ENCODE measurements around the gene APOBEC3A.
A peak's percentile ranks its signal among the peaks of the same experiment; 100 is the strongest.

The APOBEC3A gene

DNA sequence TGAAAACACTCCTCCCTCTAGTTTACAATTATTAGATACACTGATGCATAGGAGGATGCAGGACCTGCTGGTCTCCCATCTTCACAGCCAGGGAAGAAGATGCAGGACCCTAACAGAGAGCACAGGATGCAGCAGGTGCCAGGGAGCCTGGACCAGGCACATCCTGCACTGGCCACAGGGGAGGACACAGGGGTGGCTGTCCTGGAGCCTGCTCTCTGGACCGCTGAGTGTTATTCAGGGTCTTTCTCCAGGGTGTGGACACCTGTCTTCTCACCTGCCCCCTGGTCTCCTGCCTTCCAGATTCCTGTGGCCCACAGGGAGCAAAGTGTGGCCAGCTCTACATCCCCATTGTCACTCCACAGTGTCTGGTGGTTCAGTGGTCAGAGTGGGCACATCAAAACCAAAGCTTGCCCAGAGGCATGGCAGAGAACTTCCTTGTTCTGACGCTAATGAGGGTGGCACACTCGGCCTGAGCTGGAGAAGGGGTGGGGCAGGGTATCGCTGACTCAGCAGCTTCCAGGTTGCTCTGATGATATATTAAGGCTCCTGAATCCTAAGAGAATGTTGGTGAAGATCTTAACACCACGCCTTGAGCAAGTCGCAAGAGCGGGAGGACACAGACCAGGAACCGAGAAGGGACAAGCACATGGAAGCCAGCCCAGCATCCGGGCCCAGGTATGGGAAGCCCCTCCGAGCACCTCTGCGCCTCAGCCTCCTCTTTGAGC, at the start of gene APOBEC3A:
Gene APOBEC3A (plus strand): TSS at position 564 of the 725 bp plus-strand sequence. CDS start 83 bp downstream, at position 647.
- no peak for DNase-seq (ENCODE audit: low spot score)

DNA sequence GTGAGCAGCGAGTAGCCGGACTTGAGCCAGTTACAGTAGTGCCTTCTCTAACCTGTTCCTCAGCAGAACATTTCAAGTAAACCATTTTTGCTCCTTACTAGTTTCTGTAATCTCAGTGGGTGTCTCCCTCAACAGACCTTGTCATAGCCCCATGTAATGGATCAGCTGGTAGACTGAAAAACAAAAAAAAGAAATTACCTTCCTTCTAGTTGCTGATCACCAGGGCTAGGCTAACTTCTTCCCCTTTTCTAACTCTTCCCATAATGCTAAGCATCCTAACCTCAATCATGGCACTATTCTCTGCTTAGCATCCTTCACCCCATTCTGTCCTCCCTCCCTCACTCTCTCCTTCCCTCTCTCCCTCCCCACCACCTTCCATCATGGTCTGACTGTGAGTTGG, 49.6 kb upstream of the APOBEC3A start:
- DNase-seq (ENCODE audit: low spot score) = no peak

DNA sequence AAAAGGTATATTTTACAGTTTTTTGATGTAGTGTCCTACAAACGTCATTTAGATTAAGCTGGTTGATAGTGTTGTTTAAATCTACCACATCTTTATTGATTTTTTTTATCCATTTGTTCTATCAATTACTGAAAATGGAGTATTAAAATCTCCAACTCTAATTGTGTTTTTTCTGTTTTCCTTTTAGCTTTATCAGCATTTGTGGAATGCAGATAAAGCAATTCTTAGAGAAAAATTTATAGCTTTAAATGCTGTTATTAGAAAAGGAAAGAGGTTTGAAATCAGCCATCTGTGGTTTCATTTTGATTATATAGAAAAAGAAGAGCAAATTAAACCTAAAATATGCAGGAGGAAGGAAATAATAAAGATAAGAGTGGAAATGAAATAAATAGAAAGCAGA, 46.0 kb upstream of the APOBEC3A start:
- no peak for DNase-seq (ENCODE audit: low spot score)

DNA sequence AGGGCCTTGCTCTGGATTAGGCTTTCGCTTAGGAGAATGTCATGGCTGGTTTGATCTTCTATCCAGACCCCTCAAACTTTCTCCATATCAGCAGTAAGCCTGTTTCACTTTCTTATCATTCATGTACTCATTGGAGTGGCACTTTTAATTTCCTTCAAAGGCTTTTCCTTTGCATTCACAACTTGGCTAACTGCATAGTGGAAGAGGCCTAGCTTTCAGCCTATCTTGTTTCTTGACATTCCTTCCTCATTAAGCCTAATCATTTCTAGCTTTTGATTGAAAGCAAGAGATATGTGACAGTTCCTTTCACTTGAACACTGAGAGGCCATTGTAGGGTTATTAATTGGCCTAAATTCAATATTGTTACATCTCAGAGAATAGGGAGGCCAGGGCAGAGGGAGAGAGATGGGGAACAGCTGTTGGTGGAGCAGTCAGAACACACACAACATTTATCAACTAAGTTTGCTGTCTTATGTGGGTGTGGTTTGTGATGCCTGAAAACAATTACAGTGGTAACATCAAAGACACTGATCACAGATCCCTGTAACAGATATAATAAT, 37.7 kb upstream of the APOBEC3A start:
- DNase-seq (ENCODE audit: low spot score) = no peak

DNA sequence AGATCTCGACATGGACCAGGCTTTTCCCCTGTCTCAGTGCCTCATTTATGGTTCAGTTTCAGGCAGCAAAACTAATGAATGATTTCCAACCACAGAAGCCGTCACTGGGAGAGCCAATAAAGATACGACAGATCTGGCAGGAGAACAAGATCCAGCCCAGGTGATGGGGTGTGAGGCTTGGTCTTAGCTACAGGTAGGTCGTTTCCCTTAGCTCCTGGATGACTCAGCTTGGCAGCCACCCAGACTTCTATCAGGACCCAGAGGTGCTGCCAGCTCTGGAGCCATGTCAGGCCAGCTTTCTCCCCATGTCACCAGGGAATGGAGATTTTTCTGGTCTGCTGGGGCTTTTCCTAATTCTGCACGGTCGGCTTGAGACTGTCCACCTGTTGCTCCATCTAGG, 36.3 kb upstream of the APOBEC3A start:
- DNase-seq (ENCODE audit: low spot score) = no peak

DNA sequence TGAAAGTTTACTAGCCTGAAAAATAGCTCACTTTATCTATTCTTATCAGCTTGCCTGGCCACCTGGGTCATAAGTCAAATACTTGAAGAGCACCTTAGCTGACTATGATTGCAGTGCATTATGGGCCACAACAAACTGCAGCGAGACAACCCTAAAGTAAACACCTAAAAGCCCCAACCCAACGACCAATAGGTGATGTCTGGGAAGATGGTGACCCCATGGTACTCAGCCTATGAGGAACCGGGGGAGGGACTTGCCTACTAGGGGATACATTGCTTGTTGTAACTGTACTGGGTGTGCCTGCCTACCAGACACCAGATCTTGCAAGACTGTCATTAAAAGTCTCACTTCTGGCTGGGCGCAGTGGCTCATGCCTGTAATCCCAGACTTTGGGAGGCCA, 35.6 kb upstream of the APOBEC3A start:
- DNase-seq (ENCODE audit: low spot score) = no peak

DNA sequence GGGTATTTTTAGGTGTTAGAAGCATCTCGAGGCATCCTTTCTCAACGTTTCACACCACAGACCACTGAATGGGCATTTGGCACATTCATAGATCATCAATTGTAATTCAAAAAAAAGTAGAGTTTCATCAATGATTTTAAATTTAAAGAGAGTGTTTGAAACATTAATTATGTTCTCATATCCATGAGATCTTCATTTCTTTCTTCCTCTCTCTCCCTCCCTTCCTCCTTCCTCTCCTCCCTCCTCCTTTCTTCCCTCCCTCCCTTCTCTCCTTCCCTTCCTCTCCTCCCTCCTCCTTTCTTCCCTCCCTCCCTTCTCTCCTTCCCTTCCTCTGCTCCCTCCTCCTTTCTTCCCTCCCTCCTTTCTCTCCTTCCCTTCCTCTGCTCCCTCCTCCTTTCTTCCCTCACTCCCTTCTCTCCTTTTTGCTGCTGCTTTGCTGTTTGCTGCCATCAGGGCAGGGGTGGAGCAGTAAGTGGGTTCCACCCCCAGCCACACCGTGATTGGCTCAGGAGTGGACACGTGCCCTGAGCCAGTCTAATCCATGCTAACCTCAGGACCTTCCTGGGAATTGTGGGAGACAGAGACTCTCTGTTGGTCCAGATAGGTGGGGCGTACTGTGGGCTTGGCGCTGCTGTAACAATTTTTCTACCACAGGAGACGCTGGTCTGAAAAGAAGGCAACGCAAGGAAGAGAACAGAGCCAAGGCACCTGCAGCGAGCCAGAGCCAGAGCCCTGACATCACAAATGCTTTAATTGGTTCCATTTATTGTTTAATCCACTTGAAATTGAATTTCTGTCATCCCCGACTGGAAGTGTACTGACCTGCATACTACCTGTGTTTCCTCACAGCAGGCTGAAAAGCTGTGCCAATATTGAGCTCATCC, 33.7 kb upstream of the APOBEC3A start:
- no peak for DNase-seq (ENCODE audit: low spot score)

DNA sequence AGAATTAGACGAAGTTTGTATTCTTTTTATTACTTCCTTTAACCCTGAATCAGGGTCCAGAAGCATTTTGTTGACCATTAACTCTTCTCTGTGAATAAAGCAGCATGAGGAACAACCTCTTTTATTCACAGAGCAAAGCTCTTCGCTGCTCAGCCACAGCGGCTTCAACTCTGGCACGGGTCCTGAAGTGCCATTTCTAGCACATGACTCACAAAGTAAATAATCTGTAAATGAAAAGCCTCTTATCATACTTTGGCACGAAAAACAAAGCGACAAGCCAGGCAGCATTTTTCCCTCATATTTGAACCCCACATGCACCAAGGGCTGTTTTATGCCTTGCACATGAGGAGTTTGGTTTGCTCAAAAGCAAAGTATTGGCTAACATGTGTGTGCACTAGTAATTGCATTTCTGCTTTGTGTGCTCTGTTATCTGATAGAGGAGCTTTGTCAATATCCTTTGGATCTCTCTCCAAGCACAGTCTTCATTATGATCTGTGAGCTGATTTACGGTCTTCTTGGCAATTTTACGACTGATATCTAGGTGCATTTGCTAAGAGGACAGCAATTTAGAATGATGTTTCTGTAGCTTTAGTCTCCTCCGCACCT, 33.0 kb upstream of the APOBEC3A start:
- no peak for DNase-seq (ENCODE audit: low spot score)

DNA sequence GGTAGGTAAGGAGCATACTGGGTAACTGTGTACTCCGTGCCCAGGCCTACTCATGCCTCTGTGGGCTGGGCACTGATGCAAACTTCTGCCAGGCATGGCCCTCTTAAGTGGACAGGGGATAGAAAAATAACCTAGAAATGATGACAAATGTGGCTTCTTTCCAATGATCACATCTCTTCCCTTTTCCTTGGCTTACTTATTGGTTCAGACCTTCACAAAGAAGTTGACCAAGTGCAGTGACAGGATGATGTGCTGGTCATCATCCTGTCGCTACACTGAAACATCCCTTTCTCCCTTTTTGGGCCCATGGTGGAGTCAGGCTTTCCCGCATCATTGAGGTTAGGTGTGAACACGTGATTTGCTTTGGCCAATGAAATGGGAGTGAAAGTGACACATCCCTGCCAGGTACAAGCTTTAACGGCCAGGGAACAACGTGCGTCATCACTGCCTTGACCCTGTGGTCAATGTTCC, 31.8 kb upstream of the APOBEC3A start:
- no peak for DNase-seq (ENCODE audit: low spot score)

DNA sequence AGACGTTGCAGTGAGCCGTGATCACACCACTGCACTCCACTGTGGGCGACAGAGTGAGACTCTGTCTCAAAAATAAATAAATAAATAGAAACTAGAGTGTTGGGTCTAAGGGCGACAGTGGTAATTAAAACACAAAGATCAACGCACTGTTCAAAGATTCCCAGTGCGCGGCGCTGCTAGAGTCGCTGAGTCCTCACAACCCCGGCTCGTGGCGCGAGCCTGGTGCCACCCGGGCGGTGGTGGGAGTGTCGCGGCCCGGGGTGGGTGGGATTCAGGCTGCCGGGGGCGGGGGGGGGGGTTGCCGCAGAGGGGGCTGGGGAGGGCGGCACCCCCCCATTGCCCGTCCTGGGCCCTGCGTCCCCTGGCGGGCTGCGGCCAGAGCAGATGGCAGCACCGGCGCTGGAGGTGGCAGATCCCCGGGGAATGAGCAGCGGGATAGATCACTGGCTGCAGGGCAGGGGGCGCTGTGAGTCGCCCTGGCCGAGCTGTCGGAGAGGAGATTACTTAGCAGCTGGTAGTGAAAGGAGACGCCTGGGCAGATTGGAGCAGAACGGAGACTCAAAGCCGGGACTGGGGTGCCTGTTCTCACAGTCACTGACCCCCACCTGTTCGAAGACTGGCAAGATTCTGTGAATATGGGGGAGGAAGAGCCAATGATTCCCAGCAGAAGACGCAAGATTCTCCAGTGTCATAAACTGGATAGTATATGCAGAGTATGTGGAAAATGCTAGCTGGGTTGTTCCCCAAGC, 30.2 kb upstream of the APOBEC3A start:
- peak; percentile 38 for DNase-seq (ENCODE audit: low spot score)

DNA sequence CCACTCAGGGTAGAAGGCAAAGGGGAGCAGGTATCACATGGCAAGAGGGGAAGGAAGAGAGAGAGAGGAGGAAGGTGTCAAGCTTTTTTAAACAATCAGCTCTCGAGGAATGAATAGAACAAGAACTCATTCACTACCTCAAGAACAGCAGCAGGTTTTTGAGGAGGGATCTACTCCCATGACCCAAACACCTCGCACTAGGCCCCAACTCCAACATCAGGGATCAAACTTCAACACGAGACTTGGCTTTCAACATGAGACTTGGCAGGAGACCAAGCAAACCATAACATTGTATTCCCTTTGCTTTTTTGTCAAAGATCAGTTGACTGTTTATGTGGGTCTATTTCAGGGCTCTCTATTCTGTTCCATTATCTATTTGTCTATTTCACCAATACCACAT, 26.9 kb upstream of the APOBEC3A start:
- DNase-seq (ENCODE audit: low spot score) = no peak

DNA sequence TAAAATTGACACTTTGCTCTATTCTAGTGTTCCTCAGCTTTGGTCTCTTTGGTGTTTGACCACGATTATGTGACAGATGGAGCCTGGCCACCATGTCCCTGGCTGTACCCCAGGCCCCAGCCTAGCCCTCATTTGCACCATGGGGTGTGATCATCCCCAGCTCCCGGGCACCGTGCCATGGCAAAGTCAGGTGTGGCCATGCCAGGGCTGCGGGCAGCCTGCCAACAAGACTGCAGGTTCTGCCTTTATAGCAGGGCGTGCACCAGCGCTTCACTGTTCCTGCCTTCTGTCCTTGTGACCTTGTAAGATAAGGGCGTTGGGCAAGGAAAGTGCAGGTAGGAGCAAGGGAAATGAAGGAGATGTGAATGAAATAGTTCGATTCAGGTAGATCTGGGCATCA, 22.4 kb upstream of the APOBEC3A start:
- DNase-seq (ENCODE audit: low spot score) = no peak

DNA sequence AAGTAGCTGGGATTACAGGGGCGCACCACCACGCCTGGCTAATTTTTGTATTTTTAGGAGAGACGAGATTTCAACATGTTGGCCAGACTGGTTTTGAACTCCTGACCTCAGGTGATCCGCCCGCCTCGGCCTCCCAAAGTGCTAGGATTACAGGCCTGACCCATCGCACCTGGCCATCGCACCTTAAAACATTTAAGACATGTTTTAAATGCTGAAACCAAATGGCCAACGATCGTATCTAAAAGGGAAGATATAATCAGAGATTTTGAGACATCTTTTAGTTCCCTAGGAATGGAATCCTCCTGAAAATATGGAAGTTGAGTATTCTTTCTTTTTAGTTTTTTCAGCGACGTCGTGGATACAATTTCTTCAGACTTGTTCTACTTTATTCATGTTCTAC, 21.8 kb upstream of the APOBEC3A start:
- DNase-seq (ENCODE audit: low spot score) = no peak

DNA sequence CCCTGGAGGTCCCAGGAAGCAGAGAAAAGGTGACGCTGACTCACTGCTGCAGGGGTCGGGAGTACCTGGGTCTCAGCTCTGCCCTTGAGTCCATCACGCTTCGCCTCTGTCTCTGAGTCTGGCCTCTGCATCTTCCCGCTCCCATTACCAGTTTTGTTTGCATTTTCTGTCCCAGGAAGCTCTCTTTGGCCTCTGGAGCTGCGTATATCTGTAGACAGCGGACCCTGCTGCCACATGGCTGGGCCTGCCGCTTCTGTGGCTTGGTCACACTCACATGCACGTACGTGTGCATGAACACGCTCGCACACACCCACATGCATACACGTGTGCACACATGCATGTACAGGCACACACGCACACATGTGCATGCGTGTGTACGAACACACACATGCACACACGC, 20.8 kb upstream of the APOBEC3A start:
- no peak for DNase-seq (ENCODE audit: low spot score)

DNA sequence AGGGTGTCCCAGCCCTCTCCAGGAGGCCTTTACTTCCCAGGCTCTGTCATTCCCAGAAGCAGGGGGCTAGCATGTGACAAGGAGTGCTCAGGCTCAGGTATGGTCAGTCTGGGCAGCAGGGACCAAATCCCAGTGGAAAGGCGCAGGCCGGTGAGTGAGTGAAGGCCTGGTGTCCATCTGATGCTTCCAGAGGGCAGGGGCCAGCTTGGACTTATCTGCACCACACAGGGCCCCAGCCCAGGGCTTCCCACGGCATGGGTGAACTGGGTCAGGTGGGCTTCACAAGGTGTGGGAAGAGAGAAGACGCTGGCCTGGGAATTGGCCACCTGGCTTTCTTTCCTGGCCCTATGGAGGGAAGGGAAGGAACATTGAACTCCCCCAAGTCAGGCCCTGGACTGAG, 20.4 kb upstream of the APOBEC3A start:
- DNase-seq (ENCODE audit: low spot score) = no peak

DNA sequence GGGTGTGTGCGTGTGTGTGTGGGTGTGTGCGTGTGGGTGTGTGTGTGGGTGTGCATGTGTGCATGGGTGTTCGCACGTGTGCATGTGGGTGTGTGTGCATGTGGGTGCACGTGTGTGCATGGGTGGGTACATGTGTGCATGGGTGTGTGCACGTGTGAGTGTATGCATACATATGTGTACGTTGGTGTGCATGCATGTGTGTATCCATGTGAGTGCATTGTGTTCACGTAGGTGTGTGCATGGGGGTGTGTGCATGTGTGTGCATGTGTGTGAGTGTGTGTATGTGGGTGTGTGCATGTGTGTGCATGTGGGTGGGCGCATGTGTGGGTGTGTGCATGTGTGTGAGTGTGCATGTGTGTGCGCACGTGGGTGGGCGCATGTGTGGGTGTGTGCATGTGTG, 19.9 kb upstream of the APOBEC3A start:
- no peak for DNase-seq (ENCODE audit: low spot score)

DNA sequence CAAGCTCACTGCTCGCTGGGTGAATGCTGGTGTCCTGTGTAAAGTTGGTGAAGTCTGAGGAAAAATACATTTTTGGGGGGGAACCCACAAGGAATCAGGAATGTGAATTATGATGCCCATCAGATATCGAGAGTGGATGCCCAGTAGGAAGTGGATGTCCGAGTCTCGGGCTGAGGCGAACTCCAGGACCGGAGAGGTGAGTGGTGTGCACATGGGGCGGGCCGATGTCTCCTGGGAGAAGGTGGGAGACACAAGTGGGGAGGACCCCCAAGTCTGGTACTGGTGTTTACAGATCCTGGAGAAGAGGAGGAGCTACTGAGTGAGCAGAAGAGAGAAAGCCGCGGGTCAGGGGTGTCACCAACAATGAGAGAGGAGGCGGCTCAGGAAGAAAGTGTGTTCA, 19.2 kb upstream of the APOBEC3A start:
- no peak for DNase-seq (ENCODE audit: low spot score)

DNA sequence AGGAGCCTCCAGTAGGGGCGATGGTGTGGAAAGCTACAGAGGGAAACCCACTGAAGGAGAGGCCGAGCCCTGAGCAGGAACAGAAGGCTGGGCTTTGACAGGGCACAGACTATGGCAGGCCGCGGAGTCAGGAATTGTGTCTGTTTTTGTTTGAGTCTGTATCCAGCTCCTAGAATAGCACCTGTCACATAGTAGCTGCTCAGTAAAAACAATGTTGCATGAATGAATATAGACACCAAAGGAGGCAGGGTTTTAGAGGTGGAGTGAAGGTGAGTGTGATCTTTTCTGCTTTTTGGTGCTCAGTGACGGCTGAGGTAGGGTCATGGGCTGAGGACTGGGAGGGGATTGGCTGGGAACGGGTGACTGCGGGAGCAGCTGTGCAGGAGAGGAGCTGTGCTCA, 18.5 kb upstream of the APOBEC3A start:
- DNase-seq (ENCODE audit: low spot score) = no peak

DNA sequence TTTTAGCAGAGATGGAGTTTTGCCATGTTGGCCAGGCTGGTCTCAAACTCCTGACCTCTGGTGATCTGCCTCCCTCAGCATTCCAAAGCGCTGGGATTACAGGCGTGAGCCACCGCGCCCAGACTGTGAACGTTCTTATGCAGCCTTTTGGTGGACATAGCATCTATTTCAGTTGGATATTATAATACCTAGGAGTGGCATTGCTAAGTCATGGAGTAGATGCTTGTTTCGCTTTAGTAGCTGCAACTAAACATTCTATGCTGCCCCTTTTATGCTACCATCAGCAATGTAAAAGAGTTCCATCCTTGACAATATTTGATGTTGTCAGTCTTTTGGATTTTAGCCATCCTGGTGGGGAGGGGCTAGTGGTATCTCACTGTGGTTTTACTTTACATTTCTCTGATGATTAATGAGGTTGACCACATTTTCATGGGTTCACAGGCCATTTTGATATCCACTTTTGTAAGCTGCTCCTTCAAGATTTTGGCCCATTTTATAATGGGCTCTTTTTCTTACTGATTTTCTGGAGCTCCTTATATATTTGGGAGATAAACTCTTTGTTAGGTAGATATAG, 16.5 kb upstream of the APOBEC3A start:
- no peak for DNase-seq (ENCODE audit: low spot score)

DNA sequence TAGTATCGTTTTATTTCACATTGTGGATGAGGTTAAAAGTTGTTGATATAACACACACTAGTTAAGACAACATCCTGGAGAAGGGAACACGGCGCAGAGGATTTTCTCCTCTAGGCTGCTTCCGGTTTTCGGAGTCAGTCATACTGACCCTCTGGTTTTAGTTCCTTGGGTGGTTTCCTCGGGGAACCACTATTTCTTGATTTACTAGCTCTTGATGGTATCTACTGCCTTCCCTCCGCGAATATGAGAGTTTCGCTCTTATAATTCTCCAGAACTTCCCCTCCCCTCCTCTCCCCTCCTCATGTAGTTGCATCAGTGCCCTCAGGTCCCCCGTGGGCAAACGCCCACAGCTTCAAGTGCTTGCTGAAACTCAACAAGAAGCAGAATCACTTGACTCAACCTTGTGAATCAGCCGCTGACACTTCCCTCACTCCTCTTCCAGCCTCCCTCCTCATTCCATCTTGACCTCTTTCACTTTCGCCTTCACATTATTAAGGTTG, 15.9 kb upstream of the APOBEC3A start:
- DNase-seq (ENCODE audit: low spot score) = peak; percentile 14

DNA sequence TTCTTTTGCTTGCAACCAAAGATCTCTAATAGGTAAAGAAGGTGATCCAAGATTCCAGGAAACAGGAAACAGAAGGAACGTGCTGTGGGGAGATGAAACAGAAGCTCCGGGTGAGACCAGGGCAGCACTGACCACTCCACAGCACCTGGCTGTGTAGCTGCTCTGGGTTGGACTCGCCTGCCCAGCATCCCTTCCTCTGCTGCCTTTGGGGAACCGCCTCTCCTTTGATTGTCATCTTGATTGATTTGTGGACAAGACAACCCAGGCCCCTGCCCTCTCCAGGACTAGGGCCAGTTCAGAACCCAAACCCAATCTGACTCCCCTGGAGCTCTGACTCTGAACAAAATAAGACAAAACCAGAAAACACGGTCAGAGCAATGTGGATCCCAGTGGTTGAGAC, 14.7 kb upstream of the APOBEC3A start:
- DNase-seq (ENCODE audit: low spot score) = no peak

All from CD4-positive, alpha-beta T cell treated with Interleukin-6 at 100 ng/mL for 8 hours (primary cell).